ENCODE measurements around the gene SERPIND1.

SERPIND1 gene

DNA sequence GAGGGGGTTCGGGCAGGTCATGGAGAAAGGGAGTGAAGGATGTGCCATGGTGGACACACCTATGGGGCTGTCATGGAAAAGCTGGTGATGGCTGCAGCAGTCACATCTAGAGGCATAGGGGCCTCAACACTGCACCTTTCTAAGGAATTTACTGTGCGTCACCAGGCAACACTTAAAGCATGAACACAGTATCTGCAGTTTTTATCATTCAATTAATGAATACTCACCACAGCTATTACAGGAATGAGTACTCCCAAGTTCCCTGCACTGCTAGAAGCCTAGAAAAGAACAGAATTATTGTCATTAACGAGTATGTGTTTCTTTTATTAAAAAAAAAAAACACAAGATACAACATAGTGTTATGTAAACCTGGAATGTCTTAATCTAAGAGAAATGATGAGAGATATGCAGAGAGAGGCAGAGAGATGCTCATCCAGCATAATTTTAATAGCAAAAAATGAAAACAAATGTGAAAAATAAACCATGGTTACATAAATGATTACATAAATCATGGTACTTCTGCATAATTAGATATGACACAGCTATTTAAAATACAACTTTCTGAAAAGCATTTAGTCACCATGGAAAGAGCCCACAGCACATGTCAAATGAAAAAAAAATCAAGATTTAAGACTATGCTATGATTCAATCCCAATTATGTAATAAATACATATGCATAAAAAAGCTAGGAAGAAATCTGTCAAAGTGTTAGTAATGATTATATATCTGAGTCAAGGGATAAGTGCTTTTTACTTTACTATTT lies 19.2 kb downstream of the SERPIND1 start:
- DNase-seq (ENCODE audit: low read depth in 2 of 2): no peak

- no peak for DNase-seq (ENCODE audit: low read depth in 2 of 2)
Measured at GRCh38 chr22:20793748-20794649, 20.1 kb downstream of the SERPIND1 start.

- DNase-seq (ENCODE audit: low read depth in 2 of 2): no peak
Measured at GRCh38 chr22:20794650-20795413, 20.9 kb downstream of the SERPIND1 start.

DNA sequence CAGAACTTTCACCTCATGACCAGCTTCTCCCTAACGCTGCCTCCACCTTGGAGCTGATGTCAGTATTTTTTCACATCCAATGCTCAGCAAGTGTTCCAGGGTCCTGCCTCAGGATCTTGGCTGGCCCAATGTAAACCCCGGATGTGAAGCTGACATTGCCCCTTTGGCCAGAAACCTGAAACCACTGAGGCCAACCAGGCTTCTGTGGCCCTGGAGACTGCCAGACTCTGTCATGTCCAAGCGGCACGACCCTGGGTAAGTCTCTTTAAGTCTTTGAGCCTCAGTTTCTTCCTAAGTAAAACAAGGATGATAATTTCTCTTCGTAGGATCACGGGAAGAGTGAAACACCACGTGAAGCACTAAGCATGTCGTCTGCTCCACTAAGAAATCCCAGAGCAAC lies 22.8 kb downstream of the SERPIND1 start:
- no peak for DNase-seq (ENCODE audit: low read depth in 2 of 2)

DNA sequence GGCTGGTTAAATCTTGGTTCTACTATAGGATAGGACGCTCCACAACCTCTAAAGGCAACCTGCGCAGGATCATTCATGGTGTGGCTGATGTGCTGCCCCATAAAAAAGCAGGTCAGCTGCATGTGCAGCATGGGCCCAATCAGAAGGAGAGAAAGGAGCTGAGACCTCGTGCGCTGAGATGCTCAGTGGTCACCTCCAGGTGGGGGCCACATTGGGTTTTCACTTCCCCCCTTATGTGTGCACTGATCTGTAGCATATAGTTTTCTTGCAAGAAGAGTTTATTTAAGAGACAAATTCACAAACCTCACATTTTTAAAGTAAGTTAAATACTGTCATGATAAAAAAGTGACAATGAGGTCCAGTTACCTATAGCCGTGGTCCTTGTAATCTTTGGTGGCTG lies 24.3 kb downstream of the SERPIND1 start:
- DNase-seq (ENCODE audit: low read depth in 2 of 2): no peak

GRCh38 chr22:20798974-20799373 lies 25.1 kb downstream of the SERPIND1 start:
- DNase-seq (ENCODE audit: low read depth in 2 of 2): no peak

DNA sequence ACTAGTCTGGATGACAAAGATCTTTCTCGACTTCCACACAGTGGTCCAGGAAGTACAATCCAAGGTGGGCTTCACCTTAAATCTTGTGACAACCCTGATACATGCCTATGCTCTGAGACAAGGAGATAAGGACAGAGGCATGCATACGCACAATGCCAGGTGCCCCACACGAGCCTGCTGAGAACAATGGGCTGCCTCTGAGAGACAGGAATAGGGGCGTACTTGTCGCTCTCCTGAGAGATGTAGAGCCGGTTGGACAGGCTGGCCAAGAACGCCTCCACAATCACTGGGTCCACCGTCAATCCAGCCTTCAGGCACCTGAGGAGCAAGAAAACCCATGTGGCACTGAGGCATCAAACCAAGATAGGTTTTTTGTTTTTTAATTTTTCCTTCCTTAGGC lies 25.5 kb downstream of the SERPIND1 start:
- no peak for DNase-seq (ENCODE audit: low read depth in 2 of 2)

- no peak for DNase-seq (ENCODE audit: low read depth in 2 of 2)
Measured at GRCh38 chr22:20802452-20802851, 28.5 kb downstream of the SERPIND1 start.

DNA sequence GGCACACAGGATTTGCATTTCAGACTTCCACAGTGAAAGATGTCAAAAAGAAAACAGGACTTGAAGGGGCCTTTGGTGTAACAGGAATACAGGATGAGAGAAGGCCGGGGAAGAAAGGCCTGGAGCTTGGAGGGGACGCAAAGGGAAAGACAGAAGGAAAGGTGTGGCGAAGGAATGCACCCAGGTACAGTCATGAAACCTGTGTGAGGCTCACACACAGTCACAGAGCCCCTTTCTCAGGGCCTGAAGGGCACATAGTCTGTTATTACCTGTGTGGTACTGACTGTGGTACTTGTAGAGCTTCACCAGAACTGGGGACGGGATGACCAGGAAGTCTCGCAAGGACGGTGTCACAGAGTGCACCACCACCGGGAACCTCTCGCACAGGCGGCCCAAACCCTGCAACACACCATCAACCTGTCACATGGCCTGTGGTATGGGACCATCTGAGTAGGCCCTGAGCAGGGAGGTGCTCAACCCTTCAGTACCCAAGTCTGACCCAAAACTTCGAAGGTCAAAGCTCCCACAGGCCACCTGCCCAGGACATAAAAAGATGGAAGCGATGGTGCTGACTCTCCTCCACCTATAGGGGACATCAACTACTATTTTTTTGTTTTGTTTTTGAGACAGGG lies 29.1 kb downstream of the SERPIND1 start:
- DNase-seq (ENCODE audit: low read depth in 2 of 2): no peak

DNA sequence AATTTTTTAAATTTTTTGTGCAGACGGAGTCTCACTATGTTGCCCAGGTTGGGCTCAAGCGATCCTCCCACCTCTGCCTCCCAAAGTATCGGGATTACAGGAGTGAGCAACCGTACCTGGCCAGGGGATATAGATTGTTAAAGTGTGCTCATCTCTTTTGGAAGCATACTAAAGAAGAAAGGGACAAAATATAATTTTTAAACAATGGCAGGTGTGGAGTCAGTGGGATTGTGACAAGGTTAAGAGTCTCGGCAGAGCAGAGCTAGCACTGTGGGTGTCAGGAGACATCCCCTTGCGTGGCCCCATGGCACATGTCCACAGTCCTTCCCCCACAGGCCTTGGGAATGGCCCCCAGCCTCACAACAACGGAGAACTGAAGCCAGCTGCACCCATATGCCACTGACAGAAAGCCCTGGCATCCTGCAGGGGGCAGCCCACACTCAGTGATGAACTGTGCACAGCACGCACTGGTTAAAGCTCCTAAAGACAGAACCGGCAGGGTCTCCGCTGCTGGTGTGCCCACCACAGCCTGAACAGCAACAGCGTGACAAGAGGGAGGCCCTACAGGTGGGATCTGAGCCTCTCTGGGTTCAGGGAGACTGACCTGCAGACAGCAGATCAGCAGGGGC lies 29.9 kb downstream of the SERPIND1 start:
- no peak for DNase-seq (ENCODE audit: low read depth in 2 of 2)

- no peak for DNase-seq (ENCODE audit: low read depth in 2 of 2)
Measured at GRCh38 chr22:20804650-20805049, 30.7 kb downstream of the SERPIND1 start.

- DNase-seq (ENCODE audit: low read depth in 2 of 2): peak in 1 of 2 experiments; percentile 17
Measured at GRCh38 chr22:20805972-20806471, 32.1 kb downstream of the SERPIND1 start.

GRCh38 chr22:20807315-20807752 lies 33.4 kb downstream of the SERPIND1 start:
- DNase-seq (ENCODE audit: low read depth in 2 of 2): peak; percentile 86 to 87

- DNase-seq (ENCODE audit: low read depth in 2 of 2): no peak
Measured at GRCh38 chr22:20808844-20809243, 34.9 kb downstream of the SERPIND1 start.

GRCh38 chr22:20809538-20810185 lies 35.7 kb downstream of the SERPIND1 start:
- no peak for DNase-seq (ENCODE audit: low read depth in 2 of 2)

- DNase-seq (ENCODE audit: low read depth in 2 of 2): no peak
Measured at GRCh38 chr22:20810645-20811044, 36.7 kb downstream of the SERPIND1 start.

DNA sequence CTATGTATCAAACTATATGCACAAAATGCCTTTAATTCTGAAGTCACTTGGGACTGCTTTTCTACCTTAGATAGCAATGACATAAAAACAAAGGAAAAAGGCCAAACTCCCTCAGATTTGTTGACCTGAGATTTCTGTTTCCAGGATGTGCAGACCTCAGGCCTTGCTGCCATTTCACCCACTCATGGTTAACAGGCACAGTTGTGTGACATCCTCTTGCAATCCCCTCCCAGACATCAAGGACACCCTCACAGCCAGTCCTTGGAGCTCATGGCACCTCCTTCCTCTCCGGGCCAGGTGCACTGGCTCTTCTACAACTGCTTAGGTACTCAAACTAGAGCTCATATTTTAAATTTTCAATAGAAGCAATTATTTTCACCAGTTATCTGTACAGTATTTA lies 37.3 kb downstream of the SERPIND1 start:
- no peak for DNase-seq (ENCODE audit: low read depth in 2 of 2)

DNA sequence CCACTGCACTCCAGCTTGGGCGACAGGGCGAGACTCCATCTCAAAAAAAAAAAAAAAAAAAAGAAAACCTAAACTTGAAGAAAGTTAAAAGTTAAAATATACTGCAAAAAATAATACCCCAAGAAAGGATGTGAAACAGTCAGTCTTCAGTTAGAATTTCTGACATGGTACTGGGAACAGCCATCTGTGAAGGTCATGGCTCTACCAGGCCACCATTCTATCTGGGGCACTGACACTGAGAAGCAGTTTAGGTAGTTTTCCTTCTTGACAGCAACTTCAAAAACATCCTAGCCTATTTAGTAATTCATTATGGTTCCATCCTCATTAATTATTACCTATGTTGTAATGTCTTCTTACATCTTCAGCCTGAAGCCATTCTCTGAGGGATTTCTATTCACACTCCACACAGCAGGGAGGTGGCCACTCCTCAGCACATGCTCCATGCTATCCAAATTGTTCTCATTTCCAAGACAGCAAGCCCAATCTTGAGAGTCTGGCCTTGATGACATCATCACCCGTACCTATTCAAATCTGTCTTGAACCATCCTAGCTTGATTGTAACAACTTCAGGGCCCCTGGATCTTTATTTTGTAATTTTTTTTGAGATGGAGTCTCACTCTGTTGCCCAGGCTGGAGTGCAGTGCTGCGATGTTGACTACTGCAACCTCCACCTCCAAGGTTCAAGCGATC lies 38.2 kb downstream of the SERPIND1 start:
- DNase-seq (ENCODE audit: low read depth in 2 of 2): no peak

DNA sequence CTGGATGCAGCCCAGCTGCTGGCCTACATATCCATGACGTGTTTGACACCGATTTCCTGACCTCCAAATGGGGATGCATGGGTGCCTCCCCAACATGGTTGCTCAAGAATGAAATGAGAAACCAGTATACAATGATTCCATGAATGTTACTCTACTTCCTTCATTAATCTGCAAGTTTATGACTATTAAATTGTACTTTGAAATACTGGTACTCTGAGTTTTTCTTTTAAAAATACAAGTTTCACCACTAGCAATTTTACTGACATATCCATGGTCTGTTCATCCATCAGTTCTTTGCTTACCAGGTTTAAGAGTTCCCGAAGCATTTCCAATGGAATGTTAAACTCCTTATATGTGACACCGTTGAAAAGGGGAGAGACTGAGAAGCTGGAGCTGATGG lies 39.1 kb downstream of the SERPIND1 start:
- no peak for DNase-seq (ENCODE audit: low read depth in 2 of 2)

Measured in fibroblast of skin of left quadriceps (primary cell).